K562 (cell line): ENCODE data around the gene COL15A1. TPM values are rescaled to one million over a fixed set of nuclear protein-coding genes. Genes with fewer than 3 reads are reported as not detected.

Experiments used
- ATF7 ChIP-seq: fragments of 450-650 bp; IDR thresholded peaks from 2 replicates; pipeline ENCODE4 v1.7.1; 2014; ENCODE audit warnings: mild to moderate bottlenecking, moderate library complexity
- ETS1 ChIP-seq: conservative IDR thresholded peaks from 2 replicates; pipeline ENCODE4 v1.6.1; 2011; ENCODE audit warnings: low read depth, mild to moderate bottlenecking, low read length; ENCODE audit not compliant: control insufficient read depth
- FOXA3 ChIP-seq, 2 experiments: fragments of 450-650 bp in 1 of 2; sonication (generic) in 1 of 2; formaldehyde crosslinking; IDR thresholded peaks in 1 of 2; conservative IDR thresholded peaks in 1 of 2; 2 replicates each; pipeline versions ENCODE4 v1.4.0 to v1.8.0; 2020 to 2022; ENCODE audit warnings: mild to moderate bottlenecking in 2 of 2, missing genetic modification reagents in 1 of 2
- GTF2A2 ChIP-seq: IDR thresholded peaks from 2 replicates; pipeline ENCODE4 v1.6.1; 2016; ENCODE audit warnings: mild to moderate bottlenecking, missing genetic modification characterization, missing compliant biosample characterization
- GTF2F1 ChIP-seq: IDR thresholded peaks from 2 replicates; pipeline ENCODE4 v1.6.1; 2011; ENCODE audit warnings: low read depth, low read length, improper control_type of control experiment
- MAFF ChIP-seq: IDR thresholded peaks from 2 replicates; pipeline ENCODE4 v1.6.1; 2012; ENCODE audit warnings: low read length, improper control_type of control experiment
- NCOR1 ChIP-seq: fragments of 450-650 bp; IDR thresholded peaks from 2 replicates; pipeline ENCODE4 v1.6.1; 2016; ENCODE audit warnings: mild to moderate bottlenecking, moderate library complexity
- RERE ChIP-seq: sonication (generic); formaldehyde crosslinking; IDR thresholded peaks from 2 replicates; pipeline ENCODE4 v1.8.0; 2023; ENCODE audit warnings: missing genetic modification reagents, mild to moderate bottlenecking, borderline replicate concordance
- SMC3 ChIP-seq: conservative IDR thresholded peaks from 2 replicates; pipeline ENCODE4 v1.6.1; 2011; ENCODE audit warnings: low read depth, low read length, improper control_type of control experiment; ENCODE audit not compliant: insufficient read depth
- TAF1 ChIP-seq: IDR thresholded peaks from 2 replicates; pipeline ENCODE4 v1.6.1; 2011; ENCODE audit warnings: mild to moderate bottlenecking, low read length, moderate library complexity; ENCODE audit not compliant: insufficient read depth, control insufficient read depth, severe bottlenecking; ENCODE audit errors: extremely low read depth
- TEAD4 ChIP-seq, 2 experiments: sonication (generic) in 1 of 2; formaldehyde crosslinking in 1 of 2; IDR thresholded peaks; 2 replicates each; pipeline versions ENCODE4 v1.6.1 to v1.8.0; 2012 to 2022; ENCODE audit warnings: borderline replicate concordance in 1 of 2, inconsistent platforms in 1 of 2, low read length in 1 of 2, mild to moderate bottlenecking in 1 of 2, missing genetic modification reagents in 1 of 2
- ZNF197 ChIP-seq: fragments of 200-800 bp; sonication (Bioruptor generic); IDR thresholded peaks from 2 replicates; pipeline ENCODE4 v1.6.1; 2016; ENCODE audit warnings: low read depth, missing genetic modification characterization, missing compliant biosample characterization
- ZNF408 ChIP-seq: fragments of 250-450 bp; sonication (Bioruptor Pico); IDR thresholded peaks from 2 replicates; pipeline ENCODE4 v1.4.0; 2020; ENCODE audit warnings: low read depth, mild to moderate bottlenecking, moderate library complexity
- ZNF518B ChIP-seq: fragments of 250-450 bp; sonication (Bioruptor Pico); IDR thresholded peaks from 2 replicates; pipeline ENCODE4 v1.5.0; 2021; ENCODE audit warnings: mild to moderate bottlenecking, moderate library complexity
- ZSCAN32 ChIP-seq: fragments of 450-650 bp; formaldehyde crosslinking; IDR thresholded peaks from 2 replicates; pipeline ENCODE4 v1.4.0; 2020; ENCODE audit warnings: mild to moderate bottlenecking, moderate library complexity
- polyA plus RNA-seq, 8 experiments: library from polyadenylated mRNA; depleted of rRNA in 4 of 8; stranded (reverse) in 5 of 8; unstranded in 3 of 8; fragments of >200 nt; fragmentation: Nextera tagmentation in 2 of 8; fragmentation: Illumina TruSeq in 1 of 8; extraction: Ambion mirVana in 2 of 8; extraction: Trizol in 1 of 8; gene quantifications; 2 replicates each; pipeline versions ENCODE4 v1.2.1 to v1.2.3, GENCODE V29; 2011 to 2014; ENCODE audit warnings: inconsistent platforms in 1 of 8, missing spikeins in 1 of 8
- total RNA-seq, 7 experiments: library from RNA; depleted of rRNA in 6 of 7; stranded (reverse); fragments of >200 nt in 6 of 7; fragmentation: Illumina TruSeq in 2 of 7; extraction: Trizol in 2 of 7; gene quantifications; 2 replicates each; pipeline versions ENCODE4 v1.2.1 to v1.2.3, GENCODE V29; 2011 to 2021; ENCODE audit warnings: low replicate concordance in 1 of 7

COL15A1 gene
- total and polyA plus RNA-seq, 9 of the 15 experiments (the other 6 are each of a cell fraction or from before 2014, with no cell fraction given) = 0.46 to 5.1 (median 2.6) TPM

GRCh38 chr9:99075246-99075912 lies 131.7 kb downstream of the COL15A1 start (continued):
- TF ChIP-seq ETS1 = no peak
- TF ChIP-seq GTF2A2 = no peak
- TF ChIP-seq NCOR1 = peak; percentile 81
- TF ChIP-seq SMC3 = no peak
- TF ChIP-seq RERE (CRISPR knock-in tag) = no peak
- TF ChIP-seq ZNF408 (CRISPR knock-in tag) = no peak
- peak; percentile 51 for TF ChIP-seq TAF1
- no peak for TF ChIP-seq ZNF518B (CRISPR knock-in tag)
- peak; percentile 81 for TF ChIP-seq TEAD4 (IDR thresholded peaks at IDR 0.05; ENCODE audit: low read length)
- TF ChIP-seq TEAD4 (CRISPR knock-in tag; IDR thresholded peaks at IDR 0.05; ENCODE audit: borderline replicate concordance) = no peak
- TF ChIP-seq MAFF = peak; percentile 55; the same call in 1 of the 2 replicates
- TF ChIP-seq ZNF197 = peak; percentile 57; the same call in 1 of the 2 replicates
- TF ChIP-seq GTF2F1 = no peak
- TF ChIP-seq ATF7 = peak; percentile 68
- TF ChIP-seq FOXA3 (CRISPR knock-in tag; conservative IDR thresholded peaks at IDR 0.05 in 1 of 2, IDR thresholded peaks at IDR 0.05 in 1 of 2) = no peak; a peak in 1 of 4 replicates
- TF ChIP-seq ZSCAN32 (CRISPR knock-in tag) = no peak
